Measurements from ENCODE around the gene GCA. TPM values are rescaled to one million over a fixed set of nuclear protein-coding genes. Genes with fewer than 3 reads are reported as not detected.

Gene GCA
- total and polyA plus RNA-seq, 7 donors = 10.9 to 27.6 (median 24.1) TPM

DNA sequence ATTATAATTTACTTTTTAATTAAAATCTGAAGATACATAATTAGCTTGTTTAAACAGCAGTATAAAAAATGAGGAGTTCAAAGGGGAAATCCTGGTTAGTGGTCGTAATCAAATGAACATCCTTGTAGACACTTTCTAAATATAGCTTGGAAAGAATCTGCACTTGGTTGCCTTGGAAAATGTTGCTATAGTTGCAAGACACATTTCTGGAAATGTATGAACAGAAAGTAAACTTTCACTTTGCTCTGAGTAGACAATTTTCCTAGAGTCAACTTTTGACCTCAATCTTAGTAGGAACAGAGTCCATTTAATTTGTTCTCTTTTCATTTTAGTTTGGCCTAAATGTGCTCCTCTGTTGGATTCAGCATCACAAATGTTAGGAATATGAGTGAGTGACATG lies 38.3 kb downstream of the GCA start:
- Histone ChIP-seq H3K27me3 (no peaks in the 10 kb centered on the region), H3K27ac (no peak overlapping the region), H3K36me3 (no peaks in the 10 kb centered on the region), H3K4me3 (no peak overlapping the region), H3K4me1 (peaks cover 0 to 14% (median 4%) of the 10 kb centered on the region in 4 donors), H3K9me3 (no peaks in the 10 kb centered on the region)
- whole genome bisulfite sequencing, 2 donors = 5 to 8% methylated on average over 1 of the region's 1 CpG
- intact Hi-C loops (cut with DNase I) = no loop called here
- no peak for TF ChIP-seq POLR2A (IDR thresholded peaks at IDR 0.05)
- no peak for TF ChIP-seq POLR2AphosphoS5 (IDR thresholded peaks at IDR 0.05)
- no peak for TF ChIP-seq EP300 (IDR thresholded peaks at IDR 0.05)
- TF ChIP-seq CTCF (IDR thresholded peaks at IDR 0.05) = no peak
- DNase-seq = no peak

- Histone ChIP-seq H3K27me3 (no peaks in the 10 kb centered on the region), H3K27ac (no peak overlapping the region), H3K4me3 (no peak overlapping the region), H3K9me3 (no peaks in the 10 kb centered on the region), H3K4me1 (peaks cover 0 to 14% (median 4%) of the 10 kb centered on the region in 4 donors), H3K36me3 (no peaks in the 10 kb centered on the region)
- TF ChIP-seq POLR2AphosphoS5 (IDR thresholded peaks at IDR 0.05) = no peak
- DNase-seq = no peak
- WGBS, 2 donors = 78 to 86% methylated on average over 3 of the region's 3 CpGs
- intact Hi-C loops (cut with DNase I) = no loop called here
These were observed 41.6 kb downstream of the GCA start for GRCh38 chr2:162385536-162385935.

- Histone ChIP-seq H3K27me3 (no peaks in the 10 kb centered on the region), H3K9me3 (no peaks in the 10 kb centered on the region), H3K4me1 (no peaks in the 10 kb centered on the region), H3K4me3 (no peak overlapping the region), H3K27ac (no peak overlapping the region), H3K36me3 (no peaks in the 10 kb centered on the region)
- DNase-seq = no peak
- intact Hi-C loops (cut with DNase I) = no loop called here
- WGBS, 2 donors = 75 to 92% methylated on average over 4 of the region's 4 CpGs
- TF ChIP-seq CTCF (IDR thresholded peaks at IDR 0.05) (no peak), EP300 (IDR thresholded peaks at IDR 0.05) (no peak), POLR2A (IDR thresholded peaks at IDR 0.05) (no peak)
These were observed 46.9 kb downstream of the GCA start for GRCh38 chr2:162390801-162391200.

DNA sequence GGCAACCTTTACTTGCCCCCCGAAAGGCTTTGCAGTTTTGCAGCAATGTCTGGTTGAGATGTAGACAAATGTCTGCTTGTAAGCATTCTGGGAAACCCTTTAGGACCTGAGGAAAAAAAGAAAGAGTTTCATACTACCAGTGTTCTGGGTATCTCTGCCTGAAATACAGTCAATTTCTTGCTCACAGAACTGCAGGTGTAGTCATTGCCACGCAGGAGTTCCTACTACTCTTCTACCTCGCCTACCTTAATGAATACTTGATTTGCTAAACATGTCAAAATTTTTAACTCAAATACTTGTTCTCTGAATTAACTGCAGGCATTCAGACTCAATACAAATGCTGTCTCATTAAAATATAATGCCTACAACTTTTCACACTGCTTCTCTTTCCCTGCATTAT lies 56.4 kb downstream of the GCA start:
- no peaks in the 10 kb centered on the region for H3K36me3 ChIP-seq
- H3K27me3 ChIP-seq = no peaks in the 10 kb centered on the region
- H3K4me1 ChIP-seq = no peaks in the 10 kb centered on the region
- no peaks in the 10 kb centered on the region for H3K9me3 ChIP-seq
- no peak for DNase-seq
- H3K27ac ChIP-seq = no peak overlapping the region
- H3K4me3 ChIP-seq = no peak overlapping the region
- 88 to 90% methylated on average over 3 of the region's 3 CpGs for WGBS, 2 donors
- intact Hi-C loops (cut with DNase I) = no loop called here
- TF ChIP-seq POLR2A (IDR thresholded peaks at IDR 0.05) (no peak), EP300 (IDR thresholded peaks at IDR 0.05) (no peak), POLR2AphosphoS5 (IDR thresholded peaks at IDR 0.05) (no peak), CTCF (IDR thresholded peaks at IDR 0.05) (no peak)

- WGBS, 2 donors = 85 to 90% methylated on average over 2 of the region's 2 CpGs
- no peak overlapping the region for H3K4me3 ChIP-seq
- no peak for DNase-seq
- H3K36me3 ChIP-seq = no peaks in the 10 kb centered on the region
- TF ChIP-seq EP300 (IDR thresholded peaks at IDR 0.05) = no peak
- TF ChIP-seq CTCF (IDR thresholded peaks at IDR 0.05) = no peak
- TF ChIP-seq POLR2A (IDR thresholded peaks at IDR 0.05) = no peak
- no peak for TF ChIP-seq POLR2AphosphoS5 (IDR thresholded peaks at IDR 0.05)
- no peak overlapping the region for H3K27ac ChIP-seq
- H3K4me1 ChIP-seq = no peaks in the 10 kb centered on the region
- H3K9me3 ChIP-seq = no peaks in the 10 kb centered on the region
- intact Hi-C loops (cut with DNase I) = no loop called here
- no peaks in the 10 kb centered on the region for H3K27me3 ChIP-seq
These were observed 57.9 kb downstream of the GCA start for GRCh38 chr2:162401871-162402270.
